Upper lobe of right lung (tissue), 1 donor: Measurements from ENCODE around the gene GALR3. TPM values are rescaled to one million over a fixed set of nuclear protein-coding genes. Genes with fewer than 3 reads are reported as not detected.

ENCODE experiments used
- ATAC-seq: fragments of 200-7000 bp; cut with Tn5 transposase; one replicate; pipeline ENCODE4 v1.9.1; 2020; ENCODE audit warnings: mild to moderate bottlenecking, moderate library complexity
- DNase-seq: peaks from one replicate; pipeline ENCODE4 v3.0.0-alpha.2; 2020
- H3K27ac ChIP-seq: fragments of 200-600 bp; one replicate; pipeline ENCODE4 v1.8.0; 2022
- H3K27me3 ChIP-seq: fragments of 200-600 bp; one replicate; pipeline ENCODE4 v1.8.0; 2022; ENCODE audit warnings: mild to moderate bottlenecking
- H3K36me3 ChIP-seq: fragments of 200-600 bp; one replicate; pipeline ENCODE4 v1.8.0; 2022
- H3K4me1 ChIP-seq: fragments of 200-600 bp; one replicate; pipeline ENCODE4 v1.8.0; 2022
- H3K4me3 ChIP-seq: fragments of 200-600 bp; one replicate; pipeline ENCODE4 v1.8.0; 2022; ENCODE audit warnings: mild to moderate bottlenecking
- H3K9me3 ChIP-seq: fragments of 200-600 bp; one replicate; pipeline ENCODE4 v1.8.0; 2022
- CTCF ChIP-seq: fragments of 200-600 bp; IDR thresholded peaks from one replicate; pipeline ENCODE4 v1.8.0; 2022; ENCODE audit warnings: antibody characterized with exemption
- intact Hi-C: fragments of 100-400 bp; cut with DNase I; formaldehyde crosslinking; loops from one replicate; pipeline ENCODE4 v1.11.0; 2022
- total RNA-seq: library from RNA; stranded (reverse); fragmentation: NEBNext Ultra II Directional; extraction: Animal tissue kit (Norgen Biotek cat#: 25700); gene quantifications from one replicate; pipeline ENCODE4 v1.2.1, GENCODE V29; 2021
- donor health status: DM: no; HTN: yes; CAD: no; lungs with severe emphysema.

Gene GALR3
- total RNA-seq, 1 donor from 2014 or later = not detected

- H3K4me1 ChIP-seq = peaks cover 32% of the 10 kb centered on the region
- no peak for ATAC-seq
- intact Hi-C loops = no loop called here
Observed at GRCh38 chr22:37805810-37806277, 17.3 kb upstream of the GALR3 start.

GRCh38 chr22:37806409-37807333 is 16.5 kb upstream of the GALR3 start:
- ATAC-seq (no peak), DNase-seq (no peak)
- Histone ChIP-seq H3K36me3 (no peaks in the 10 kb centered on the region), H3K9me3 (no peaks in the 10 kb centered on the region), H3K4me3 (peak overlapping the region; percentile 52), H3K27ac (no peak overlapping the region), H3K27me3 (no peaks in the 10 kb centered on the region), H3K4me1 (peaks cover 32% of the 10 kb centered on the region)
- intact Hi-C loops = no loop called here
- TF ChIP-seq CTCF = no peak

More at GRCh38 chr22:37805810-37806277, 17.3 kb upstream of the GALR3 start:
- TF ChIP-seq CTCF = no peak
- peak overlapping the region; percentile 52 for H3K4me3 ChIP-seq
- H3K9me3 ChIP-seq = no peaks in the 10 kb centered on the region
- no peak for DNase-seq
- peak overlapping the region; percentile 84 for H3K27ac ChIP-seq
- H3K36me3 ChIP-seq = no peaks in the 10 kb centered on the region
- no peaks in the 10 kb centered on the region for H3K27me3 ChIP-seq

- H3K4me1 ChIP-seq = peaks cover 31% of the 10 kb centered on the region
- no peaks in the 10 kb centered on the region for H3K9me3 ChIP-seq
- H3K4me3 ChIP-seq = peak within 1 kb of the TSS; percentile 52
- H3K36me3 ChIP-seq = no peaks in the 10 kb centered on the region
- ATAC-seq (peak; percentile 93), DNase-seq (peak; percentile 98)
- no peak for TF ChIP-seq CTCF
- intact Hi-C loops = no loop called here
- no peaks in the 10 kb centered on the region for H3K27me3 ChIP-seq
- no peak within 1 kb of the TSS for H3K27ac ChIP-seq
Observed at GRCh38 chr22:37807410-37808293, 15.5 kb upstream of the GALR3 start, which contains the start of gene GCAT. Gene GCAT (plus strand): TSS chr22:37807934. CDS start chr22:37807968, 34 bp downstream.

DNA sequence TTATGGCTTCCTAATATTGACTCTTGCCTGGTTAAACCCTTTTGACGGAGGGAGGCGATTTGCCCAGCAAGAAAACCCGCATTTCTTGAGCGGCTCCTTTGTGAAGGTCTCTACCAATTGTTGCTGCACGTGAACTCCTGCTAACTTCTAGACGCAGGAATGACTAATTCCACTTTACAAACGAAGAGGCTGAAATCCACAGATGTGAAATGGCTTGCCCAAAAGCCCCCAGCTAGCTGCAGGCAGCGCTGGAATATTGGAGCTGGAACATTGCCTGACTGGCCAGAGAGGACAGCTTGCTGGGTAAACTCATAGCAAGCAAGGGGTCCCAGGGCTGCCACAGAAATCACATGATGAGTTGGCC is 14.9 kb upstream of the GALR3 start:
- no peak for TF ChIP-seq CTCF

DNA sequence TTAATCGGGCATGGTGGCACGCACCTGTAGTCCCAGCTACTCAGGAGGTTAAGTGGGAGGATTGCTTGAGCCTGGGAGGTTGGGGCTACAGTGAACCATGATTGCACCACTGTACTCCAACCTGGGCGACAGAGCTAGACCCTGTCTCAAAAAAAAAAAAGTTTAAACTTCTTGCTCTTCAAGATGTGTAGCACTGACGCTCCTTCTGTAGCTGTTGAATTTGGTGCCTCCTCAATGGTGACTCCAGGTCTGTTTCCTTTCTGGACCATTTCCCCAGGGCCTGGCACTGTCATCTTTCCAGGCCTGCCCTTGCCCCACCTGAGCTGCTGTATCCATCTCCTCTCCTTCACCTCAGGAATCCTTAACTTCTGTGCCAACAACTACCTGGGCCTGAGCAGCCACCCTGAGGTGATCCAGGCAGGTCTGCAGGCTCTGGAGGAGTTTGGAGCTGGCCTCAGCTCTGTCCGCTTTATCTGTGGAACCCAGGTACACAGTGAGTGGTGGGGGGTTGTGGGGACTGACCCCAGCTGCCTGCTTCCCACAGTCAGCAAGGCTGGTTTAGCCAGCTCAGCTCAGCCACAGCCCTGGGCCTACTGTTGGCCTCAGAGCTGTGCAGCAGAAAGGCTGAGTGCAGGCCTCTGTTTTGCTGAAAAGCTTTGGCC is 13.4 kb upstream of the GALR3 start:
- H3K9me3 ChIP-seq = no peaks in the 10 kb centered on the region
- no peak for TF ChIP-seq CTCF
- no peaks in the 10 kb centered on the region for H3K36me3 ChIP-seq
- no peak for ATAC-seq
- no peaks in the 10 kb centered on the region for H3K27me3 ChIP-seq
- no peak overlapping the region for H3K27ac ChIP-seq
- no peak overlapping the region for H3K4me3 ChIP-seq
- no peak for DNase-seq
- H3K4me1 ChIP-seq = peaks cover 25% of the 10 kb centered on the region
- intact Hi-C loops = loop anchor here (10.0 kb wide), 1 partner anchor 55 kb away; no protein-coding TSS in a partner anchor

More for the DNA sequence above, 14.9 kb upstream of the GALR3 start:
- intact Hi-C loops = no loop called here
- no peak for DNase-seq
- ATAC-seq = no peak
- no peaks in the 10 kb centered on the region for H3K27me3 ChIP-seq
- H3K27ac ChIP-seq = no peak overlapping the region
- no peaks in the 10 kb centered on the region for H3K9me3 ChIP-seq
- H3K4me3 ChIP-seq = peak overlapping the region; percentile 52
- H3K36me3 ChIP-seq = no peaks in the 10 kb centered on the region
- H3K4me1 ChIP-seq = peaks cover 25% of the 10 kb centered on the region
